ENCODE measurements around the gene CPA1. TPM values are rescaled to one million over a fixed set of nuclear protein-coding genes. Genes with fewer than 3 reads are reported as not detected.
A peak's percentile ranks its signal among the peaks of the same experiment; 100 is the strongest.

Gene CPA1
- total RNA-seq, 1 experiment from 2014 or later, result not detected

GRCh38 chr7:130397051-130397757 lies 16.9 kb downstream of the CPA1 start:
- Histone ChIP-seq H3K4me1 (ENCODE audit: insufficient read depth, low read length) (no peaks in the 10 kb centered on the region), H3K14ac (ENCODE audit: insufficient read depth, low read length) (no peak overlapping the region), H3T11ph (ENCODE audit: low read length) (no peak overlapping the region), H3K4me2 (ENCODE audit: insufficient read depth, insufficient read length, low read length) (no peak overlapping the region), H3K18ac (ENCODE audit: insufficient read length, low read depth, low read length) (no peak overlapping the region), H2BK12ac (ENCODE audit: insufficient read length, low read depth, low read length) (no peak overlapping the region), H3K9me3 (ENCODE audit: control insufficient read depth, low read depth, low read length) (no peaks in the 10 kb centered on the region), H3K23me2 (ENCODE audit: insufficient read length, low read depth, low read length, poor library complexity, severe bottlenecking) (no peaks in the 10 kb centered on the region), H3K4ac (ENCODE audit: low read depth, low read length) (no peak overlapping the region), H3K27me3 (ENCODE audit: insufficient read depth, low read length) (no peaks in the 10 kb centered on the region), H2AFZ (ENCODE audit: low read length) (no peak overlapping the region), H2BK120ac (ENCODE audit: low read depth, low read length, poor library complexity, severe bottlenecking) (no peak overlapping the region), H3K9ac (ENCODE audit: extremely low read depth, insufficient read length, low read length) (no peak overlapping the region), H3K23ac (ENCODE audit: insufficient read length, low read depth, low read length) (no peak overlapping the region), H4K8ac (replicated peaks; ENCODE audit: insufficient read length, low read depth, low read length) (no peak overlapping the region), H4K91ac (ENCODE audit: insufficient read length, low read depth, low read length) (no peak overlapping the region), H3K79me2 (ENCODE audit: insufficient read depth, low read length) (no peaks in the 10 kb centered on the region), H3K27ac (ENCODE audit: insufficient read length, low read depth, low read length) (no peak overlapping the region), H3K56ac (ENCODE audit: insufficient read length, low read depth, low read length) (no peak overlapping the region), H2BK20ac (ENCODE audit: low read depth, low read length, poor library complexity, severe bottlenecking) (no peak overlapping the region), H2BK15ac (ENCODE audit: low read depth, low read length) (no peak overlapping the region), H2AK5ac (ENCODE audit: insufficient read length, low read length) (no peak overlapping the region), H4K5ac (ENCODE audit: insufficient read length, low read depth, low read length) (no peak overlapping the region), H2BK5ac (ENCODE audit: insufficient read length, low read length) (no peak overlapping the region), H4K20me1 (ENCODE audit: control insufficient read depth, insufficient read depth, insufficient read length) (no peaks in the 10 kb centered on the region), H3K79me1 (ENCODE audit: insufficient read depth, low read depth, low read length, poor library complexity, severe bottlenecking) (no peaks in the 10 kb centered on the region)
- TF ChIP-seq CTCF (conservative IDR thresholded peaks at IDR 0.05), result no peak
- peaks cover 20 to 38% of the 10 kb centered on the region in 2 experiments for H3K4me1 Mint-ChIP-seq
- no peaks in the 10 kb centered on the region for H3K9me3 Mint-ChIP-seq
- no CpG with 5 or more reads among the region's 7 CpGs for WGBS (ENCODE audit: extremely low coverage, insufficient read length, low lambda C conversion rate)
- no peak for DNase-seq
- H3K36me3 Mint-ChIP-seq (ENCODE audit: insufficient read depth in 1 of 3, low read depth in 3 of 3), result peaks cover 0 to 8% (median 0%) of the 10 kb centered on the region in 3 experiments; a peak in 3 of 7 replicates
- H3K27ac Mint-ChIP-seq, result peak overlapping the region in 1 of 3 experiments; percentile 17; a peak in 2 of 7 replicates
- H3K4me3 Mint-ChIP-seq, result no peak overlapping the region
- H3K27me3 Mint-ChIP-seq (ENCODE audit: low read depth), result no peaks in the 10 kb centered on the region
